H9 (cell line): Measurements from ENCODE around the gene OSM. TPM values are rescaled to one million over a fixed set of nuclear protein-coding genes. Genes with fewer than 3 reads are reported as not detected.
A peak's percentile ranks its signal among the peaks of the same experiment; 100 is the strongest.

Experiments used
- DNase-seq: peaks from one replicate; pipeline ENCODE4 v3.0.0-alpha.2; 2017
- H2AFZ ChIP-seq: one replicate; pipeline ENCODE4 v1.6.1; 2013; ENCODE audit warnings: mild to moderate bottlenecking, low read length, control low read depth, moderate library complexity
- H2AK5ac ChIP-seq: 2 replicates; pipeline ENCODE4 v1.6.1; 2013; ENCODE audit warnings: low read length, control low read depth, mixed read lengths; ENCODE audit not compliant: insufficient read length
- H2BK120ac ChIP-seq: one replicate; pipeline ENCODE4 v1.6.1; 2013; ENCODE audit warnings: low read depth, mild to moderate bottlenecking, low read length, control low read depth, inconsistent platforms; ENCODE audit not compliant: poor library complexity, severe bottlenecking
- H2BK12ac ChIP-seq: 2 replicates; pipeline ENCODE4 v1.6.1; 2013; ENCODE audit warnings: low read length, control low read depth, mixed read lengths, low read depth; ENCODE audit not compliant: insufficient read length
- H2BK15ac ChIP-seq: 2 replicates; pipeline ENCODE4 v1.6.1; 2013; ENCODE audit warnings: low read depth, low read length, control low read depth
- H2BK20ac ChIP-seq: one replicate; pipeline ENCODE4 v1.6.1; 2013; ENCODE audit warnings: low read depth, mild to moderate bottlenecking, low read length, control low read depth, inconsistent platforms; ENCODE audit not compliant: poor library complexity, severe bottlenecking
- H2BK5ac ChIP-seq: 2 replicates; pipeline ENCODE4 v1.6.1; 2013; ENCODE audit warnings: low read length, control low read depth, mixed read lengths; ENCODE audit not compliant: insufficient read length
- H3K14ac ChIP-seq: 2 replicates; pipeline ENCODE4 v1.6.1; 2013; ENCODE audit warnings: low read length, control low read depth; ENCODE audit not compliant: insufficient read depth
- H3K18ac ChIP-seq: 2 replicates; pipeline ENCODE4 v1.6.1; 2013; ENCODE audit warnings: low read depth, mild to moderate bottlenecking, mixed read lengths, low read length, control low read depth; ENCODE audit not compliant: insufficient read length
- H3K23ac ChIP-seq: 2 replicates; pipeline ENCODE4 v1.6.1; 2013; ENCODE audit warnings: low read length, control low read depth, mixed read lengths, low read depth; ENCODE audit not compliant: insufficient read length
- H3K23me2 ChIP-seq: 2 replicates; pipeline ENCODE4 v1.6.1; 2013; ENCODE audit warnings: low read depth, mild to moderate bottlenecking, mixed read lengths, low read length, control low read depth; ENCODE audit not compliant: insufficient read length, poor library complexity, severe bottlenecking
- H3K27ac ChIP-seq: 2 replicates; pipeline ENCODE4 v1.5.1; 2013; ENCODE audit warnings: low read length, control low read depth, mixed read lengths, low read depth; ENCODE audit not compliant: insufficient read length
- H3K27me3 ChIP-seq: 2 replicates; pipeline ENCODE4 v1.6.1; 2013; ENCODE audit warnings: low read length, control low read depth, inconsistent platforms; ENCODE audit not compliant: insufficient read depth
- H3K4ac ChIP-seq: 2 replicates; pipeline ENCODE4 v1.6.1; 2013; ENCODE audit warnings: low read depth, mild to moderate bottlenecking, control low read depth, inconsistent platforms, low read length, moderate library complexity
- H3K4me1 ChIP-seq: 2 replicates; pipeline ENCODE4 v1.6.1; 2013; ENCODE audit warnings: low read length, control low read depth, inconsistent platforms; ENCODE audit not compliant: insufficient read depth
- H3K4me2 ChIP-seq: 2 replicates; pipeline ENCODE4 v1.6.1; 2013; ENCODE audit warnings: low read length, control low read depth, mixed read lengths; ENCODE audit not compliant: insufficient read length, insufficient read depth
- H3K56ac ChIP-seq: 2 replicates; pipeline ENCODE4 v1.6.1; 2013; ENCODE audit warnings: low read depth, mild to moderate bottlenecking, mixed read lengths, low read length, control low read depth; ENCODE audit not compliant: insufficient read length
- H3K79me1 ChIP-seq: 2 replicates; pipeline ENCODE4 v1.6.1; 2013; ENCODE audit warnings: low read depth, mild to moderate bottlenecking, moderate library complexity, low read length, control low read depth, inconsistent platforms; ENCODE audit not compliant: insufficient read depth, poor library complexity, severe bottlenecking
- H3K79me2 ChIP-seq: 2 replicates; pipeline ENCODE4 v1.6.1; 2013; ENCODE audit warnings: low read length, control low read depth, inconsistent platforms; ENCODE audit not compliant: insufficient read depth
- H3K9ac ChIP-seq: 2 replicates; pipeline ENCODE4 v1.6.1; 2013; ENCODE audit warnings: low read length, control low read depth, mixed read lengths; ENCODE audit not compliant: insufficient read length; ENCODE audit errors: extremely low read depth
- H3K9me3 ChIP-seq: one replicate; pipeline ENCODE4 v1.6.1; 2013; ENCODE audit warnings: low read depth, low read length, inconsistent platforms; ENCODE audit not compliant: control insufficient read depth
- H3T11ph ChIP-seq: one replicate; pipeline ENCODE4 v1.6.1; 2013; ENCODE audit warnings: mild to moderate bottlenecking, low read length, control low read depth, inconsistent platforms
- H4K20me1 ChIP-seq: one replicate; pipeline ENCODE4 v1.6.1; 2013; ENCODE audit not compliant: control insufficient read depth, insufficient read length, insufficient read depth
- H4K5ac ChIP-seq: 2 replicates; pipeline ENCODE4 v1.6.1; 2013; ENCODE audit warnings: low read depth, mild to moderate bottlenecking, mixed read lengths, low read length, control low read depth; ENCODE audit not compliant: insufficient read length
- H4K8ac ChIP-seq: replicated peaks from 2 replicates; pipeline ENCODE4 v1.6.1; 2013; ENCODE audit warnings: low read length, control low read depth, mixed read lengths, low read depth; ENCODE audit not compliant: insufficient read length
- H4K91ac ChIP-seq: 2 replicates; pipeline ENCODE4 v1.6.1; 2013; ENCODE audit warnings: low read depth, mild to moderate bottlenecking, moderate library complexity, mixed read lengths, low read length, control low read depth; ENCODE audit not compliant: insufficient read length
- H3K27ac Mint-ChIP-seq, 3 experiments: 2 replicates in 2 of 3; 3 replicates in 1 of 3; pipeline ENCODE4 v1.8.0; 2020 to 2021; ENCODE audit warnings: mixed read lengths in 3 of 3, mild to moderate bottlenecking in 1 of 3, moderate library complexity in 1 of 3
- H3K27me3 Mint-ChIP-seq: 2 replicates; pipeline ENCODE4 v1.8.0; 2021; ENCODE audit warnings: low read depth, mild to moderate bottlenecking, moderate library complexity, mixed read lengths
- H3K36me3 Mint-ChIP-seq, 3 experiments: 2 replicates in 2 of 3; 3 replicates in 1 of 3; pipeline ENCODE4 v1.8.0; 2020 to 2021; ENCODE audit warnings: low read depth in 3 of 3, mixed read lengths in 3 of 3; ENCODE audit not compliant: insufficient read depth in 1 of 3
- H3K4me1 Mint-ChIP-seq, 2 experiments: 2 replicates each; pipeline ENCODE4 v1.8.0; 2020; ENCODE audit warnings: mixed read lengths in 2 of 2
- H3K4me3 Mint-ChIP-seq, 2 experiments: 2 replicates in 1 of 2; 3 replicates in 1 of 2; pipeline ENCODE4 v1.8.0; 2020 to 2021; ENCODE audit warnings: mild to moderate bottlenecking in 2 of 2, mixed read lengths in 2 of 2, moderate library complexity in 1 of 2
- H3K9me3 Mint-ChIP-seq, 2 experiments: 2 replicates in 1 of 2; 3 replicates in 1 of 2; pipeline ENCODE4 v1.8.0; 2020; ENCODE audit warnings: mild to moderate bottlenecking in 2 of 2, mixed read lengths in 2 of 2, moderate library complexity in 1 of 2
- WGBS: extraction: QIAGEN DNeasy Blood & Tissue Kit; methylation state at CpG from one replicate; pipeline ENCODE4 v1.1.7; 2013; ENCODE audit warnings: missing lambda C conversion rate, low lambda C conversion rate, mixed read lengths; ENCODE audit not compliant: insufficient read length; ENCODE audit errors: extremely low coverage; 5-methylcytosine and 5-hydroxymethylcytosine counted together
- total RNA-seq: library from RNA; stranded (reverse); gene quantifications from 2 replicates; pipeline ENCODE4 v1.2.1, GENCODE V29; 2021
- TF ChIP-seq, protein P1 (sequence below): fragments of 200-600 bp; sonication (generic); conservative IDR thresholded peaks from 3 replicates; pipeline ENCODE4 v1.8.0; 2021; ENCODE audit warnings: antibody characterized with exemption, mild to moderate bottlenecking

The OSM gene
- total RNA-seq, 1 experiment from 2014 or later: not detected

- Histone ChIP-seq H2BK12ac (no peak overlapping the region), H2BK15ac (no peak overlapping the region), H2BK120ac (no peak overlapping the region), H3K9ac (no peak overlapping the region), H3K27ac (no peak overlapping the region), H4K91ac (no peak overlapping the region), H3K23me2 (no peaks in the 10 kb centered on the region), H3T11ph (no peak overlapping the region), H3K18ac (no peak overlapping the region), H2BK5ac (no peak overlapping the region), H3K14ac (no peak overlapping the region), H3K4me1 (no peaks in the 10 kb centered on the region), H2AFZ (no peak overlapping the region), H4K5ac (no peak overlapping the region), H3K79me2 (no peaks in the 10 kb centered on the region), H3K4me2 (no peak overlapping the region), H3K27me3 (no peaks in the 10 kb centered on the region), H4K20me1 (no peaks in the 10 kb centered on the region), H3K79me1 (no peaks in the 10 kb centered on the region), H2AK5ac (no peak overlapping the region), H3K9me3 (no peaks in the 10 kb centered on the region), H3K23ac (no peak overlapping the region), H3K4ac (no peak overlapping the region), H2BK20ac (no peak overlapping the region), H3K56ac (no peak overlapping the region), H4K8ac (no peak overlapping the region)
- H3K27ac Mint-ChIP-seq: peak overlapping the region in 1 of 3 experiments; percentile 11; a peak in 2 of 7 replicates
- no peaks in the 10 kb centered on the region; the same call in 1 of the 2 replicates for H3K27me3 Mint-ChIP-seq
- no peaks in the 10 kb centered on the region for H3K9me3 Mint-ChIP-seq
- no peak overlapping the region for H3K4me3 Mint-ChIP-seq
- TF ChIP-seq, protein P1, sequence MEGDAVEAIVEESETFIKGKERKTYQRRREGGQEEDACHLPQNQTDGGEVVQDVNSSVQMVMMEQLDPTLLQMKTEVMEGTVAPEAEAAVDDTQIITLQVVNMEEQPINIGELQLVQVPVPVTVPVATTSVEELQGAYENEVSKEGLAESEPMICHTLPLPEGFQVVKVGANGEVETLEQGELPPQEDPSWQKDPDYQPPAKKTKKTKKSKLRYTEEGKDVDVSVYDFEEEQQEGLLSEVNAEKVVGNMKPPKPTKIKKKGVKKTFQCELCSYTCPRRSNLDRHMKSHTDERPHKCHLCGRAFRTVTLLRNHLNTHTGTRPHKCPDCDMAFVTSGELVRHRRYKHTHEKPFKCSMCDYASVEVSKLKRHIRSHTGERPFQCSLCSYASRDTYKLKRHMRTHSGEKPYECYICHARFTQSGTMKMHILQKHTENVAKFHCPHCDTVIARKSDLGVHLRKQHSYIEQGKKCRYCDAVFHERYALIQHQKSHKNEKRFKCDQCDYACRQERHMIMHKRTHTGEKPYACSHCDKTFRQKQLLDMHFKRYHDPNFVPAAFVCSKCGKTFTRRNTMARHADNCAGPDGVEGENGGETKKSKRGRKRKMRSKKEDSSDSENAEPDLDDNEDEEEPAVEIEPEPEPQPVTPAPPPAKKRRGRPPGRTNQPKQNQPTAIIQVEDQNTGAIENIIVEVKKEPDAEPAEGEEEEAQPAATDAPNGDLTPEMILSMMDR: no peak
- no peak for DNase-seq
- peaks cover 5 to 9% of the 10 kb centered on the region in 2 experiments for H3K4me1 Mint-ChIP-seq
- WGBS: no CpG with 5 or more reads among the region's 4 CpGs
- no peaks in the 10 kb centered on the region; a peak in 1 of 7 replicates for H3K36me3 Mint-ChIP-seq
Observed at GRCh38 chr22:30305519-30305905, 38.9 kb upstream of the OSM start.
